Effector memory CD8-positive, alpha-beta T cell (primary cell): ENCODE data around the gene ARL4A.

Experiments
- ATAC-seq: fragments of 150-1000 bp; cut with Tn5 transposase; replicated peaks from 2 replicates; pipeline ENCODE4 v1.10.0; 2021; ENCODE audit warnings: mild to moderate bottlenecking, moderate library complexity
- DNase-seq, 3 experiments: peaks; one replicate each; pipeline ENCODE4 v3.0.0; 2021
- H3K27ac Mint-ChIP-seq, 2 donors: one replicate each; pipeline ENCODE4 v1.8.0; 2022; ENCODE audit warnings: mild to moderate bottlenecking in 2 of 2, mixed read lengths in 2 of 2, moderate library complexity in 2 of 2
- H3K27me3 Mint-ChIP-seq, 2 donors: one replicate each; pipeline ENCODE4 v1.8.0; 2022; ENCODE audit warnings: mixed read lengths in 2 of 2
- H3K36me3 Mint-ChIP-seq: one replicate; pipeline ENCODE4 v1.8.0; 2022; ENCODE audit warnings: mild to moderate bottlenecking, moderate library complexity, mixed read lengths; ENCODE audit not compliant: insufficient read depth
- H3K4me1 Mint-ChIP-seq, 2 donors: one replicate each; pipeline ENCODE4 v1.8.0; 2022; ENCODE audit warnings: low read depth in 2 of 2, mixed read lengths in 2 of 2
- H3K4me3 Mint-ChIP-seq, 2 donors: one replicate each; pipeline ENCODE4 v1.8.0; 2022; ENCODE audit warnings: mild to moderate bottlenecking in 2 of 2, mixed read lengths in 2 of 2, moderate library complexity in 2 of 2
- H3K9me3 Mint-ChIP-seq, 2 donors: one replicate each; pipeline ENCODE4 v1.8.0; 2022; ENCODE audit warnings: mixed read lengths in 2 of 2

The ARL4A gene

GRCh38 chr7:12716134-12716681 is 28.8 kb downstream of the ARL4A start:
- DNase-seq (no peak), ATAC-seq (no peak)
- no peak overlapping the region for H3K27ac Mint-ChIP-seq
- peaks cover 0 to 6% of the 10 kb centered on the region in 2 donors for H3K4me1 Mint-ChIP-seq
- no peak overlapping the region for H3K4me3 Mint-ChIP-seq
- no peaks in the 10 kb centered on the region for H3K9me3 Mint-ChIP-seq
- peaks cover 0 to 4% of the 10 kb centered on the region in 2 donors for H3K27me3 Mint-ChIP-seq
- no peaks in the 10 kb centered on the region for H3K36me3 Mint-ChIP-seq

- DNase-seq (no peak), ATAC-seq (no peak)
- Mint-ChIP-seq H3K27me3 (peaks cover 0 to 4% of the 10 kb centered on the region in 2 donors), H3K9me3 (no peaks in the 10 kb centered on the region), H3K36me3 (no peaks in the 10 kb centered on the region), H3K4me1 (peaks cover 0 to 6% of the 10 kb centered on the region in 2 donors), H3K4me3 (no peak overlapping the region), H3K27ac (no peak overlapping the region)
Observed at GRCh38 chr7:12716722-12717121, 29.3 kb downstream of the ARL4A start.

GRCh38 chr7:12719141-12719919 is 31.9 kb downstream of the ARL4A start:
- no peak overlapping the region for H3K4me3 Mint-ChIP-seq
- no peak for DNase-seq
- peaks cover 0 to 7% of the 10 kb centered on the region in 2 donors for H3K4me1 Mint-ChIP-seq
- ATAC-seq, result no peak
- no peaks in the 10 kb centered on the region for H3K36me3 Mint-ChIP-seq
- no peaks in the 10 kb centered on the region for H3K9me3 Mint-ChIP-seq
- H3K27ac Mint-ChIP-seq, result no peak overlapping the region
- peaks cover 0 to 4% of the 10 kb centered on the region in 2 donors for H3K27me3 Mint-ChIP-seq

- no peaks in the 10 kb centered on the region for H3K36me3 Mint-ChIP-seq
- ATAC-seq, result no peak
- H3K4me3 Mint-ChIP-seq, result no peak overlapping the region
- no peak overlapping the region for H3K27ac Mint-ChIP-seq
- no peak for DNase-seq
- no peaks in the 10 kb centered on the region for H3K9me3 Mint-ChIP-seq
- H3K27me3 Mint-ChIP-seq, result peaks cover 0 to 4% of the 10 kb centered on the region in 2 donors
- peaks cover 0 to 7% of the 10 kb centered on the region in 2 donors for H3K4me1 Mint-ChIP-seq
Observed at GRCh38 chr7:12719981-12720865, 32.8 kb downstream of the ARL4A start.

- H3K27me3 Mint-ChIP-seq, result peaks cover 0 to 4% of the 10 kb centered on the region in 2 donors
- H3K9me3 Mint-ChIP-seq, result no peaks in the 10 kb centered on the region
- ATAC-seq, result no peak
- no peak for DNase-seq
- H3K4me3 Mint-ChIP-seq, result no peak overlapping the region
- peaks cover 0 to 1% of the 10 kb centered on the region in 2 donors for H3K4me1 Mint-ChIP-seq
- no peaks in the 10 kb centered on the region for H3K36me3 Mint-ChIP-seq
- no peak overlapping the region for H3K27ac Mint-ChIP-seq
Observed at GRCh38 chr7:12721286-12721830, 33.9 kb downstream of the ARL4A start.

- Mint-ChIP-seq H3K36me3 (no peaks in the 10 kb centered on the region), H3K9me3 (no peaks in the 10 kb centered on the region), H3K27me3 (peaks cover 0 to 4% of the 10 kb centered on the region in 2 donors), H3K27ac (no peak overlapping the region), H3K4me3 (no peak overlapping the region), H3K4me1 (peaks cover 0 to 1% of the 10 kb centered on the region in 2 donors)
- ATAC-seq (no peak), DNase-seq (no peak)
Observed at GRCh38 chr7:12722136-12722535, 34.7 kb downstream of the ARL4A start.

- Mint-ChIP-seq H3K9me3 (no peaks in the 10 kb centered on the region), H3K4me3 (no peak overlapping the region), H3K27ac (no peak overlapping the region), H3K4me1 (peaks cover 0 to 1% of the 10 kb centered on the region in 2 donors), H3K36me3 (no peaks in the 10 kb centered on the region), H3K27me3 (peaks cover 0 to 4% of the 10 kb centered on the region in 2 donors)
- DNase-seq (no peak), ATAC-seq (no peak)
Observed at GRCh38 chr7:12722636-12723605, 35.5 kb downstream of the ARL4A start.

GRCh38 chr7:12725575-12726316 is 38.3 kb downstream of the ARL4A start:
- Mint-ChIP-seq H3K4me1 (peaks cover 5 to 8% of the 10 kb centered on the region in 2 donors), H3K4me3 (no peak overlapping the region), H3K9me3 (no peaks in the 10 kb centered on the region), H3K36me3 (no peaks in the 10 kb centered on the region), H3K27ac (no peak overlapping the region), H3K27me3 (no peaks in the 10 kb centered on the region)
- ATAC-seq, result no peak
- DNase-seq, result no peak

GRCh38 chr7:12726908-12727307 is 39.5 kb downstream of the ARL4A start:
- Mint-ChIP-seq H3K27ac (no peak overlapping the region), H3K36me3 (no peaks in the 10 kb centered on the region), H3K4me3 (no peak overlapping the region), H3K27me3 (no peaks in the 10 kb centered on the region), H3K9me3 (no peaks in the 10 kb centered on the region), H3K4me1 (peaks cover 8 to 15% of the 10 kb centered on the region in 2 donors)
- ATAC-seq, result no peak
- DNase-seq, result no peak

- ATAC-seq, result no peak
- Mint-ChIP-seq H3K27ac (no peak overlapping the region), H3K36me3 (no peaks in the 10 kb centered on the region), H3K9me3 (no peaks in the 10 kb centered on the region), H3K27me3 (no peaks in the 10 kb centered on the region), H3K4me1 (peaks cover 8 to 15% of the 10 kb centered on the region in 2 donors), H3K4me3 (no peak overlapping the region)
- no peak for DNase-seq
Observed at GRCh38 chr7:12727455-12728191, 40.2 kb downstream of the ARL4A start.

GRCh38 chr7:12728192-12728538 is 40.7 kb downstream of the ARL4A start:
- DNase-seq (no peak), ATAC-seq (no peak)
- Mint-ChIP-seq H3K4me3 (no peak overlapping the region), H3K9me3 (no peaks in the 10 kb centered on the region), H3K27me3 (no peaks in the 10 kb centered on the region), H3K4me1 (peaks cover 8 to 15% of the 10 kb centered on the region in 2 donors), H3K27ac (no peak overlapping the region), H3K36me3 (peaks cover 2% of the 10 kb centered on the region)
